HCT116 (cell line): ENCODE measurements around the gene ZDHHC14. TPM values are rescaled to one million over a fixed set of nuclear protein-coding genes. Genes with fewer than 3 reads are reported as not detected.
"Not testable (repeated sequence)": the region's sequence is repeated elsewhere in the genome, so short reads cannot be mapped to it uniquely, and the experiment has no call there.

Experiments used
- ATAC-seq: fragments of 200-7000 bp; cut with Tn5 transposase; 2 replicates; pipeline ENCODE4 v1.9.1; 2020; ENCODE audit warnings: mild to moderate bottlenecking, moderate library complexity
- BruUV-seq: library from RNA; stranded (reverse); fragments of 400-500 nt; replicated peaks from 2 replicates; lab custom pipeline; 2021; lab: Mats Ljungman, UMichigan
- CTCF ChIA-PET: fragments of 300-600 bp; sonication (Branson Sonifier 250); formaldehyde crosslinking; loops from one replicate; lab custom pipeline; 2021; ENCODE audit warnings: antibody characterized with exemption; lab: Charles Lee
- POLR2A ChIA-PET: fragments of 300-600, 350-600 bp; sonication (Branson Sonifier 250); formaldehyde crosslinking; loops from one replicate; lab custom pipeline; 2021; ENCODE audit warnings: antibody characterized with exemption; lab: Charles Lee
- RAD21 ChIA-PET, 2 experiments: fragments of 300-600 bp; sonication (Branson Sonifier 250); formaldehyde crosslinking; loops; one replicate each; lab custom pipeline; 2023; ENCODE audit warnings: low total read pairs in 2 of 2; ENCODE audit not compliant: uncharacterized antibody in 2 of 2, unreplicated experiment in 2 of 2, low non-redundant PET in 1 of 2; lab: Charles Lee
- DNase-seq: peaks from one replicate; pipeline ENCODE4 v3.0.0-alpha.2; 2010; ENCODE audit warnings: low read depth, low spot score
- H2AFZ ChIP-seq: fragments of 200-600 bp; shearing (Covaris generic), sonication (generic); 2 replicates; pipeline ENCODE4 v1.6.1; 2017; ENCODE audit warnings: low read depth, mixed run types, mixed read lengths, antibody characterized with exemption, low read length; ENCODE audit not compliant: poor library complexity, severe bottlenecking
- H3K27ac ChIP-seq: 2 replicates; pipeline ENCODE4 v1.5.1; 2012; ENCODE audit warnings: low read depth, low read length
- H3K27me3 ChIP-seq: fragments of 200-600 bp; sonication (generic); 2 replicates; pipeline ENCODE4 v1.6.1; 2016; ENCODE audit warnings: mixed run types, low read length, mixed read lengths; ENCODE audit not compliant: insufficient read depth
- H3K36me3 ChIP-seq, 2 experiments: fragments of 200-500 bp in 1 of 2; fragments of 200-600 bp in 1 of 2; sonication (Bioruptor generic) in 1 of 2; sonication (generic) in 1 of 2; 2 replicates each; pipeline versions ENCODE4 v1.5.1 to v1.6.1; 2014 to 2016; ENCODE audit warnings: low read length in 2 of 2, inconsistent platforms in 1 of 2, mixed read lengths in 1 of 2, mixed run types in 1 of 2; ENCODE audit not compliant: insufficient read depth in 2 of 2, control insufficient read depth in 1 of 2
- H3K4me1 ChIP-seq, 2 experiments: fragments of 200-600 bp in 1 of 2; sonication (generic) in 1 of 2; 2 replicates each; pipeline versions ENCODE4 v1.5.1 to v1.6.1; 2012 to 2017; ENCODE audit warnings: low read length in 2 of 2, inconsistent platforms in 1 of 2, mild to moderate bottlenecking in 1 of 2, mixed read lengths in 1 of 2, mixed run types in 1 of 2, moderate library complexity in 1 of 2; ENCODE audit not compliant: insufficient read depth in 2 of 2, control insufficient read depth in 1 of 2
- H3K4me2 ChIP-seq: fragments of 200-600 bp; sonication (generic); 2 replicates; pipeline ENCODE4 v1.6.1; 2017; ENCODE audit warnings: mixed run types, low read length, mixed read lengths
- H3K4me3 ChIP-seq, 2 experiments: fragments of 200-600 bp in 1 of 2; sonication (generic) in 1 of 2; replicated peaks in 1 of 2; 2 replicates each; pipeline ENCODE4 v1.5.1; 2011 to 2016; ENCODE audit warnings: low read length in 2 of 2, control low read depth in 1 of 2, low read depth in 1 of 2, mild to moderate bottlenecking in 1 of 2, mixed read lengths in 1 of 2, mixed run types in 1 of 2
- H3K79me2 ChIP-seq: fragments of 200-600 bp; sonication (generic); 2 replicates; pipeline ENCODE4 v1.6.1; 2017; ENCODE audit warnings: mild to moderate bottlenecking, mixed run types, low read length, moderate library complexity, mixed read lengths; ENCODE audit not compliant: insufficient read depth
- H3K9ac ChIP-seq: fragments of 200-600 bp; sonication (generic); 2 replicates; pipeline ENCODE4 v1.6.1; 2016; ENCODE audit warnings: low read length, mixed read lengths
- H3K9me2 ChIP-seq: fragments of 200-600 bp; sonication (generic), shearing (Covaris generic); 2 replicates; pipeline ENCODE4 v1.6.1; 2017; ENCODE audit warnings: mixed run types, mild to moderate bottlenecking, moderate library complexity; ENCODE audit not compliant: insufficient read depth
- H3K9me3 ChIP-seq, 2 experiments: fragments of 200-500 bp in 1 of 2; fragments of 200-600 bp in 1 of 2; sonication (Bioruptor generic) in 1 of 2; sonication (generic) in 1 of 2; 2 replicates each; pipeline ENCODE4 v1.6.1; 2014 to 2017; ENCODE audit warnings: low read length in 2 of 2, mixed read lengths in 2 of 2, inconsistent platforms in 1 of 2, low read depth in 1 of 2, mild to moderate bottlenecking in 1 of 2, mixed run types in 1 of 2, moderate library complexity in 1 of 2; ENCODE audit not compliant: control insufficient read depth in 1 of 2, insufficient read depth in 1 of 2
- H4K20me1 ChIP-seq: fragments of 200-600 bp; sonication (generic), shearing (Covaris generic); 2 replicates; pipeline ENCODE4 v1.6.1; 2017; ENCODE audit warnings: mixed run types, mild to moderate bottlenecking, moderate library complexity; ENCODE audit not compliant: insufficient read depth
- RAD21 ChIP-seq: IDR thresholded peaks from 2 replicates; pipeline ENCODE4 v1.6.1; 2012; ENCODE audit warnings: low read depth, mild to moderate bottlenecking
- intact Hi-C: fragments of 100-400 bp; cut with micrococcal nuclease; formaldehyde crosslinking; loops from 2 replicates; pipeline ENCODE4 v1.10.0; 2022
- total RNA-seq: library from RNA; stranded (reverse); gene quantifications from one replicate; pipeline ENCODE4 v1.2.1, GENCODE V29; 2021; ENCODE audit not compliant: unreplicated experiment

ZDHHC14 gene
- total RNA-seq, 1 experiment from 2014 or later = 5.3 TPM

GRCh38 chr6:157690441-157691210 is 309.6 kb downstream of the ZDHHC14 start:
- H3K9me2 ChIP-seq = no peaks in the 10 kb centered on the region
- no peak overlapping the region for H3K27ac ChIP-seq
- H3K4me2 ChIP-seq = no peak overlapping the region
- H2AFZ ChIP-seq = no peak overlapping the region
- H3K79me2 ChIP-seq = no peaks in the 10 kb centered on the region
- CTCF ChIA-PET = no interaction called here
- H3K4me1 ChIP-seq = peaks cover 0 to 11% of the 10 kb centered on the region in 2 experiments; a peak in 1 of 4 replicates
- TF ChIP-seq RAD21 = no peak
- H3K9me3 ChIP-seq = no peaks in the 10 kb centered on the region
- no TSS peak for BruUV-seq
- POLR2A ChIA-PET = no interaction called here
- H4K20me1 ChIP-seq = no peaks in the 10 kb centered on the region
- ATAC-seq (no peak), DNase-seq (no peak)
- no peak overlapping the region for H3K4me3 ChIP-seq
- intact Hi-C loops = no loop called here
- H3K36me3 ChIP-seq = no peaks in the 10 kb centered on the region
- RAD21 ChIA-PET = no interaction called here
- H3K9ac ChIP-seq = no peak overlapping the region
- H3K27me3 ChIP-seq = no peaks in the 10 kb centered on the region

GRCh38 chr6:157691621-157692020 is 310.6 kb downstream of the ZDHHC14 start:
- ATAC-seq, BruUV-seq, H3K4me2 ChIP-seq, H3K4me3 ChIP-seq, H3K9ac ChIP-seq, H2AFZ ChIP-seq, H3K79me2 ChIP-seq, CTCF ChIA-PET, intact Hi-C loops, H3K36me3 ChIP-seq, DNase-seq, H3K27me3 ChIP-seq, H3K9me3 ChIP-seq, H3K27ac ChIP-seq, H4K20me1 ChIP-seq, RAD21 ChIA-PET, H3K9me2 ChIP-seq, POLR2A ChIA-PET: not testable (repeated sequence)
- H3K4me1 ChIP-seq = peaks cover 0 to 11% of the 10 kb centered on the region in 2 experiments; a peak in 1 of 4 replicates
